ENCODE results near the gene TCF21.

TCF21 gene

GRCh38 chr6:133888929-133889556 is at the start of gene TCF21:
TCF21 (plus strand) TSS chr6:133889113; CDS start chr6:133889398, 285 bp downstream.
- H3K27me3 ChIP-seq (ENCODE audit: insufficient read depth, low read depth, severe bottlenecking), result peaks cover 92% of the 10 kb centered on the region
- H3K36me3 ChIP-seq, result no peaks in the 10 kb centered on the region
- DNase-seq, result no peak
- no peaks in the 10 kb centered on the region for H3K9me3 ChIP-seq (ENCODE audit: severe bottlenecking)
- no peak within 1 kb of the TSS for H3K4me3 ChIP-seq (ENCODE audit: low read depth, low read length)
- no peak within 1 kb of the TSS for H3K27ac ChIP-seq
- no peak for TF ChIP-seq CTCF (IDR thresholded peaks at IDR 0.05; ENCODE audit: low read depth, low read length)

GRCh38 chr6:133841176-133841575 is 47.7 kb upstream of the TCF21 start:
- H3K9me3 ChIP-seq (ENCODE audit: severe bottlenecking), result no peaks in the 10 kb centered on the region
- no peak overlapping the region for H3K4me3 ChIP-seq (ENCODE audit: low read depth, low read length)
- peaks cover 58% of the 10 kb centered on the region for H3K27me3 ChIP-seq (ENCODE audit: insufficient read depth, low read depth, severe bottlenecking)
- H3K36me3 ChIP-seq, result no peaks in the 10 kb centered on the region
- H3K27ac ChIP-seq, result no peak overlapping the region
- no peak for TF ChIP-seq CTCF (IDR thresholded peaks at IDR 0.05; ENCODE audit: low read depth, low read length)
- no peak for DNase-seq

GRCh38 chr6:133843098-133843497 is 45.8 kb upstream of the TCF21 start:
- TF ChIP-seq CTCF (IDR thresholded peaks at IDR 0.05; ENCODE audit: low read depth, low read length), result no peak
- Histone ChIP-seq H3K27me3 (ENCODE audit: insufficient read depth, low read depth, severe bottlenecking) (peaks cover 54% of the 10 kb centered on the region), H3K9me3 (ENCODE audit: severe bottlenecking) (no peaks in the 10 kb centered on the region), H3K36me3 (no peaks in the 10 kb centered on the region), H3K27ac (no peak overlapping the region), H3K4me3 (ENCODE audit: low read depth, low read length) (no peak overlapping the region)
- DNase-seq, result no peak

- Histone ChIP-seq H3K27ac (no peak overlapping the region), H3K27me3 (ENCODE audit: insufficient read depth, low read depth, severe bottlenecking) (peaks cover 44% of the 10 kb centered on the region), H3K9me3 (ENCODE audit: severe bottlenecking) (no peaks in the 10 kb centered on the region), H3K36me3 (no peaks in the 10 kb centered on the region), H3K4me3 (ENCODE audit: low read depth, low read length) (no peak overlapping the region)
- DNase-seq, result no peak
- TF ChIP-seq CTCF (IDR thresholded peaks at IDR 0.05; ENCODE audit: low read depth, low read length), result no peak
Measured at GRCh38 chr6:133844709-133845108, 44.2 kb upstream of the TCF21 start.

GRCh38 chr6:133854041-133854363 is 34.9 kb upstream of the TCF21 start:
- Histone ChIP-seq H3K4me3 (ENCODE audit: low read depth, low read length) (no peak overlapping the region), H3K27ac (no peak overlapping the region), H3K36me3 (no peaks in the 10 kb centered on the region), H3K27me3 (ENCODE audit: insufficient read depth, low read depth, severe bottlenecking) (peaks cover 70% of the 10 kb centered on the region), H3K9me3 (ENCODE audit: severe bottlenecking) (peaks cover 4% of the 10 kb centered on the region)
- no peak for TF ChIP-seq CTCF (IDR thresholded peaks at IDR 0.05; ENCODE audit: low read depth, low read length)
- DNase-seq, result no peak
